Measurements from ENCODE around the gene FAM98B.

The FAM98B gene

DNA sequence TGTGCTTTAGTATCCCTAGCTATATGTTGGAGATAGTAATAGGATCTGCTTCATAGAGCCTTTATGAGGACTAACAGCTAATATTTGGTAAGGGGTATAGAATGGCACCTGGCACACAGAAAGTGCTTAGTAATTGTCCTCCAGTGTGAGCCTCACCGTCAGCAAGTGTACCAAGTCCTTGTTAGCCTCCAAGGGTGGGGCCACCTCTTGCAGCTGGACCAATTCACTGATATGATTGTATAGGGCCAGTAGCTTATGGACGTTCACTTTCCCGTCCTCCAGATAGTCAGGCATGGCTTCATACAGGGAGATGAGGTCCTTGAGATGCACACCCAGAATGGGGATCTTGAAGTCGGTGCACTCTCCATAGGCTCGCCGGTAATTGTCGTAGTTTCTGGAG lies 53.6 kb downstream of the FAM98B start:
- FAIRE-seq, result no peak
- no peak for DNase-seq (ENCODE audit: low spot score)

DNA sequence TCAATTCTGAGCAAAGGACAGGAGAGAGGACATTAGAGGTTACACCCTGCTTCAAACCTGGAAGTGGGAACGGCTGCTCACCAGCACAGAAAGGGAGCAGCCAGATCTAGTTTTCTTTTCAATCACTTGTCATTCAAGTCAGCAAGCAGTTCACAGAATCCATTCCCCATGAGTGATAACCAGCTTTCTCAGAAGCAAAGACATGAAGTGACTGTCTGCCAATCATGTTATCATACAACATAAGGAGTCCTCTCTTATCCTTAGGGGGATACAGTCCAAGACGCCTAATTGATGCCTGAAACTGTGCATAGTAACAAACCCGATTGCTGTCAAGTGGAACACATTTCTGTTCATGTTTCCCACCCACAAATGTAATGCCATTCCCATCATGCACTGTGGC lies 54.7 kb downstream of the FAM98B start:
- no peak for DNase-seq (ENCODE audit: low spot score)
- no peak for FAIRE-seq

DNA sequence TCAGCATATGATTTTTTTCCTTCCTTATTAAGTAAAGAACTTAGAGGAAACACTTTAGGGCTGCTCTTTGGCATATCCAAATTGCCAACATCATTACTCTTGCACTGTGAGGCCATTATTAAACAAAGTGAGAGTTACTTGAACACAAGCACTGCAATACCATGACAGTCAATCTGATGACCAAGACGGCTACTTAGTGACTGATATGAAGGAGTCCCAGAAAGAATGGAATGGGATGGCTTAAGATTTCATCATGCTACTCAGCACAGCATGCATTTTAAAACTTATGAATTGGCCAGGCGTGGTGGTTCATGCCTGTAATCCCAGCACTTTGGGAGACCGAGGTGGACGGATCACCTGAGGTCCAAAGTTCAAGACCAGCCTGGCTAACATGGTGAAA lies 55.2 kb downstream of the FAM98B start:
- FAIRE-seq (no peak), DNase-seq (ENCODE audit: low spot score) (no peak)

DNA sequence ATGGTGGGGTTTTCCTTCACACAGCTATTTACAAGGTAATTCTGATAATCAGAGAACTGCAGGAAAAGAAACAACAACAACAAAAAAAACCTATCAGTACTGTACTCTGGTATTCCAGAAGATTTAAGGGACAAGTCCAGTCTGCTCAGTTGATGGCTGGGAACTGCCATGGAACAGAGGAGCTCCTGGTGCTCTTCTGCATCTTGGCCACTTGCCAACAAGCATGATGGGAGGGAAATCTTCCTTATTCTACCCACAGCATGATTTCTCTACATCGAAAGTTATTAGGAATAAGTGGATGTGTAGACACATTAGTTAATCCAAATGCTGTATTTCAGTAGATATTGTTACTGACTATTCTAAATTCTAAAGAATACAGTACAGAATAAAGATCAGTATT lies 59.0 kb downstream of the FAM98B start:
- DNase-seq (ENCODE audit: low spot score), result no peak
- FAIRE-seq, result no peak

DNA sequence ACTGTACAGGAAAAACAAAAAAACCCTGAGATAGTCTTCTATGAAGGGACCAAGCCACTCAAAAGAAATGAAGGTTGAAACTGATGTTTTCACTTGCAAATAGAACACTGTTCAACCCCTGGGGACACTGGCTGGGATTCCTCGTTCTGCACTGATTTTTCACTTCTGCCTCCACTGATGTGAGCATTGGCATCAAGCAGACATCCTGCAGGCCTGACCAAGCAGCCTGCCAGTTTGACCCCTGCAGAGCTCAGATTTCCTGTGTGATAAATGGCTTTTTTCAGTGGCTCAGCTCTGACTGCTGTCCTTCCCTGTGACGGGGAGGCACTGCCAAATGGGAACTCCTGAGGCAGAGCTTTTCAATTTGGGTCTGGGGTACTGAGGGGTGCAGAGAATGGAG lies 60.7 kb downstream of the FAM98B start:
- FAIRE-seq (no peak), DNase-seq (ENCODE audit: low spot score) (no peak)

DNA sequence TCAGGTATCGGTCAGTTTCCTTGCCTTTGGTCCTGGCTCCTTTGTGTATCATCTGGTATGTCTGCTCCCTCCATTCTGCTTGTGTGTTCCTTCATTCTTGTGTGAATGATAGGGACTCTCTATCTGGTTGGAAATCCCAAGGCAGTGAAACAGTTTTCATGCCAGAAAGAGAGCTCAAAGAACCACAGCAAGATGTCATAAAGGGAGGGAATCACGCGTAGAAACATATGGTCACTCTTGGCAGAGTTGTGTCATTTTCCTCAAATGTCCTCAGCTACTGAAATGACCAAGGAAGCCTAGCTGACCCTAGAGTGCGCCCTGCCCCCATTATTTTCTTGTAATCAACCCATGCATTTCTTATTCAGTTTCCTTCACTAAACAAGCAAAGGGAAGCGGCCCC lies 62.7 kb downstream of the FAM98B start:
- DNase-seq (ENCODE audit: low spot score) (no peak), FAIRE-seq (no peak)

DNA sequence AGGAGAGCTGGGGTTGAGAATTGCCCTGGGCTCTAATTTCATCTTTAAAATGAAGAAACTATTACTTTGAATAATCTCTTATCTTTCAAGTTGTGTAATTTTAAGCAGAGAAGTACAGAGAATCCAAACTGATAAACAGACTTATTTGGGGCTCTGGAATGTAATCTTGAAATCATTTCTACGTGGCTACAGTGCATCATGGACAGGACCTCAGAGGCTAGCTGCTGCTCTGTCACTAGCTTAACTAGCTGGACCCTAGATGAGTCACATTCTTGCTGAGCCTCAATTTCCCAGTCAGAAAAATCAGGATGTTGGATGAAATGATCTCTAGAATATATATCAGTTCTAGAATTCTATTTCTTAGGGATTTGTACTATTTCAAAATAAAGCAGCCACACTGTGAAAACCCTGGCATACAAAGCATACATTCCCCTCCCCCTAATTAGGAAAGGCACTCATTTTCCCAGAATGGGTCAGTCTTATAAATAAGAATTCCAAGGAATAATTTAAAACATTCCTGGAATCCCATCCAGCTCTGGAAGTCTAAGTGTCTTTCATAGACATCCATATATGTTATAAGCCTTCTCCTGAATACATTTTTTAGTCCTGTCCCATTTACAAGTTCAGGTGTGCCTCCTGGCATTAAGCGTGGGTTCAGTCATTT lies 63.5 kb downstream of the FAM98B start:
- no peak for FAIRE-seq
- no peak for DNase-seq (ENCODE audit: low spot score)

DNA sequence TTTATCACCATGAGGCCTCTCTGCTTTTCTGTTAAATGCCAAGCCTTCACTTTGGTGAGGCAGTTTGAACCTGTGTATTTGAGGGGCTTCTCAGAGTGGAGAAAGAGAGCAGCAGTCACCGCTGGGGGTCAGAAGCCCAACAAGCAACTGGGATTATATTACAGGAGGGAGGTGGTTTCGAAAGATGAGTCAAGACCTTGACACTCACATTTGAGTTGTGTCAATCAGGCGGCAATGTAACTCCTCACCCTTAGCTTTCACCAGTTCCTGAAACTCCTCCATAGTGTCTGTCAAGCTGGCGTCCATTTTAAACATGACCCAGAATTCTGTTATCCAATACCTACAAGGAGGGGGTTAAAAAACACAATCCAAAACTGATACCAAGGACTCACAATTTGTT lies 64.2 kb downstream of the FAM98B start:
- FAIRE-seq, result no peak
- DNase-seq (ENCODE audit: low spot score), result no peak

DNA sequence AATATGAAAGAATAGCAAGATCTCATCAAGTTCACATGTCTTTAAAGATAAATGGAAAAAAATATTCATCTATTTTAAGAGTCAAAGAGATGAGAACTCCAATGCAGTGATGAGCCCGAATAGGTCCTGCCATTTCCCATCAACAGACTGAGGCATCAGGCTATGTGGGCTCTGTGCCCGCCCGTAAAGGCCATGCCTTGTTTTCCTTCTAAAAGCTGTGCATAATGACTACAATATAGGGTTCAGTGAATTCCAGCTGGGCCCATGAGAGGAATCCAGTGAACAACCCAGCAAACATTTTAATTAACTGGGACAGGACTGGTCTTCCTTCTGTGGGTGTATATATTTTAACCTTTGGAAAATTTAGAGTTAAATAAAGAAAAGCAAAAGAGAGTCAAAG lies 66.1 kb downstream of the FAM98B start:
- FAIRE-seq, result no peak
- DNase-seq (ENCODE audit: low spot score), result no peak

DNA sequence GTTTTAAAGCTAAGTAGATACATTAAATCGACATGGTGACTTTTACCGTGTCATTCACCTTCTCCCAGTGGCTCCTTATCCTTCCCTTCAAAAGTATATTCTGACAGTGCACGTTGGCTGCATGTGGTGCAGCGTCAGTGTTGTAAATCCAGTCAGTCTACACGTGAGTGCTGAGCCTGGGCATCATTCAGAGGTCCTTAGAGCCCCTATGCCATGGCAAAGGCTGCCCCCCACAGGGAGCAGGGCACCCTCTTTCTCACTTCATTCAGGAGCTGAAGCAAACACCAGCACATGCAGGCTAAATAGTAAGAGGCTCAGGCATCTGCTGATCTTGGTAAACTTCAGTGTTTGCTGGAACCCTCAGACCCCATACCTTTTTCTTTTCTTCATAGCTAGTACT lies 67.4 kb downstream of the FAM98B start:
- FAIRE-seq (no peak), DNase-seq (ENCODE audit: low spot score) (no peak)

DNA sequence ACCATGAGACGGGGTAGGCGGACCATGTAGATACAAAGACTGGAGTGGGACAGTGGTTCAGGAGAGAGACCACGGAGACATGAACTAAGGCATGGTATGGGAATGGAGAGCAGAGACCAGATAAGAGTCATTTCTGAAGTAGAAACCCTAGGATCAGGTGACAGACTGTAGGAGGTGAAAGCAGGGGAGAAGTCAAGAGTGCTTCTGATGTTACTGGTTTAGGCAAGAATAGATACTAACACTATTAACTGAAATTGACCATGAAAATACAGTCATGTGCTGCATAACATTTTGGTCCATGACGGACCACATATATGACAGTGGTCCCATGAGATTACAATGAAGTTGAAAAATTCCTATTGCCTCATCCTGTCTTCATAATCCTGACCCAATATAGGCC lies 69.0 kb downstream of the FAM98B start:
- DNase-seq (ENCODE audit: low spot score), result no peak
- FAIRE-seq, result no peak

DNA sequence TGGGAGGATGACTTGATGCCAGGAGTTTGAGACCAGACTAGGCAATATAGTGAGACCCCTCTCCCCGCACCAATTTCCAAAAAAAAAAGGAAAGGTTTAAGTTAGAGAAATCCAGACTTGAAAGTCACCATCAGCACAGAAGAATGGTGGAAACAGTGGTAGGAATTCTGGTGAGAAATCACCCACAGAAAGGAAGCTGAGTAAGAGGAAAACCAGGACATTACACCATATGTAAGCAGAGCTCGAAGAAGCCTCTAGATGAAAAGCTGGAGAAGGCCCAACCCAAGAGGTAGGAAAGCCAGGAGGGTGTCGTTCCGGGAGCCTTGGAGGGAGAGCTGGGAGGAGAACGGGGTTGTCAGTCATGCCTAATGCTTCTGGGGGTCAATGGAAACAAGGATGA lies 70.2 kb downstream of the FAM98B start:
- FAIRE-seq (no peak), DNase-seq (ENCODE audit: low spot score) (no peak)

DNA sequence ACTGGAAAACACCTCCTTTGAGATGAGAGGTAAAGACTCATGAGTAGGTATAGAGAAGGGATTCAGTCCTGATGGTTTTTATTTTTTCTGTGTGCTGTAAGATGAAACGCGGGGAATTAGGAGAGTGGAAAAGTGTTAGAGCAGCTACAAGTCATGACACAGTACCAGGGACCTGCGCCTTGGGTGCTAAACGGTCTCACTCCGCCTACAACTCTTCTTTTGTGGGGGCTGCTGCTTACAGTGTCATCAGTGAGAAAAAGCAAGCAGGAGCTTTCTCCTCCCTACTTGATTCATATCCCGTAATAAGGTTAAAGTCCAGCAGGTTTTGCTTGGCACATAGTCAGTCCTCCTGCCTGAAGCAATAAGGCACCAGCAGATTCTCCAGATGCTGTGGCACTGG lies 71.6 kb downstream of the FAM98B start:
- FAIRE-seq (no peak), DNase-seq (ENCODE audit: low spot score) (no peak)

DNA sequence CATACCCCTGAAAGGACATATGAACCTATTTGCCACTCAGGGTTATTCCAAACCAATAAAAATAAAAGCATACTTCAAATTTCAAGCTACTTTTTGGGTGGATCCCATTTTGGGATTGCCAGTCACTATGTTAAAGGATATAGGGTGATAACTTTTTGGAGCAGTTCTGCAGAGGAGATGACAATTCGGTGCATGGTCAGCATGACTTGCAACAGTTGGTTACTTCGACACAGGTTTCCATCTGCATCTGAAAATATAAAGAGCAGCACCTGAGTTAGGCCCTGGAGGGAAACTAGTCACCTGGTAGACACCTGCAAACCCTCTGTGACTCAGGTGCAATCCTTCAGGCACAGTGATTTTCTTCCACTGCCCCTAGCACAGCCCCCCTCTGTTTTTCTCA lies 72.2 kb downstream of the FAM98B start:
- FAIRE-seq, result no peak

DNA sequence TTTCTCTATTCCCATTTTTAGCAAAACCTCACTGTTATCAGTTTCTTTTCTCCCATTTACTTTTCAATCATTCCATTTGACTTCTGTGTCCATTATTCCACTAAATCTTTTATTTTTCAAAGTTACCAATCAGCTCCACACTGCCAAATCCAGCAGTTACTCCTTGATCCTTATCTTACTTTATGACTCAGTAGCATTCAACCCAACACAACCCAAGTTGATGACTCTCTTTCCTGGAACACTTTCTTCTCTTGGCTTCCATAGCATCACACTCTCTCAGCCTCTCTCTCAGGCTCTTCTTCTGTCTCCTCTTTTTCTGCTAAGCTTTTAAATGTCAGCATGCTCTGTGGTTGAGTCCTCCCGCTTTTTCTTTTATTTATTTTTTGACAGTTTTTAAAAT lies 74.4 kb downstream of the FAM98B start:
- DNase-seq (ENCODE audit: low spot score) (no peak), FAIRE-seq (no peak)

More for the DNA sequence above, 72.2 kb downstream of the FAM98B start:
- DNase-seq (ENCODE audit: low spot score), result no peak

DNA sequence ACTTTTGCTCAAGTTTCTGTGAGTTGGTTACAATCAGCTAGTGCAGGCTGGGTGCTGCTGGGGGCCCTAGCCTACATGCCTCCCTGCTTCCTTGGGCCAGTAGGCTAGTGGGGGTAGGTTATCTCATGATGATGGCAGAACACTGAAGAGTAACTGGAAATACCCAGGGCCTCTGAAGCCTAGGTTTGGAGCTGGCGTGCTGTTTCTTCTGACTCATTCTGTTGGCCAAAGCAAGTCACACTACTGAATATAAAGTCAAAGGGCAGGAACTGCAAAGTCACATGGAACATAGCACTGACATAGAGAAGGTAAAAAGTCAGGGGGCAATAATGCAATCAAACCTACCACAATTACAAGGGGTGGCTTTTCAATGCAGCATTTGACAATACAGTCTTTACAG lies 76.2 kb downstream of the FAM98B start:
- DNase-seq (ENCODE audit: low spot score), result no peak

DNA sequence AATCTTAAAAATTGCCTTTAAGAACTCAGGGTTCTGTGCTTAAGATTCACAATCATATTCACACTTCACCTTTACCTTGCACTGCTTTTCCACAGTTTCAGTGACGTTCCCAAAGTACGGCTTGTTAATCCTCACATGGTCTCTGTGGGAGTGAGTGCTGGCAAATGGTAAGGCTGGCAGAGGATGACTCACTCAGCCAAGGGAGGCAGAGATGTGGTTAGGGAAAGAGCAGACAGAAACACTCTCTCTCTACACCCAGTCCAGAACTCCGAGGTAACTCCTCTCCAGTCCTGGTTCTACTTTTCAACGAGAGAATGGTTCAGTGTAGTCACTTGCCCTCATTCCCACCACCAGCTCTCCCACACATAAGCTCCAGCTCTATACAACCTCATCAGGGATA lies 77.6 kb downstream of the FAM98B start:
- peak; percentile 59 for FAIRE-seq
- DNase-seq (ENCODE audit: low spot score), result peak; percentile 79

More for the DNA sequence above, 76.2 kb downstream of the FAM98B start:
- no peak for FAIRE-seq

DNA sequence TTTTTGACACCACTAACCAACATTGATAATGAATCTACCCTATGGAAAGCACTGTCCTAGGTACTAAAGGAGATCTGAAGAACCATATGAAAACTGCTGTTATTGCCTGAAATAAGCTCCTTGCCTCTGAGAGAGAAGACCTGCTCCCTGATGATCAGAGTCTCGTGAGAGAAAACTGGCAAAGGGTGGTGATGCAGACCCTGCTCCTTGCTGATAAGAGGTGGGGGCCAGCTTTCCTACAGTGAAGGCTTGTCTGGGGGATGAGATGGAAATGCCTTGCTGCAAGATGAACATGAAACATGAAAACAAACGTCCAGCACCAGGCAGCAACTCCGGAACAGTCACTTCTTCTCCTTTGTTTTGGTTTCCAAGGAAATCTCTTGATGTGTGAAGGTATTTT lies 78.8 kb downstream of the FAM98B start:
- no peak for FAIRE-seq
- DNase-seq (ENCODE audit: low spot score), result no peak

DNA sequence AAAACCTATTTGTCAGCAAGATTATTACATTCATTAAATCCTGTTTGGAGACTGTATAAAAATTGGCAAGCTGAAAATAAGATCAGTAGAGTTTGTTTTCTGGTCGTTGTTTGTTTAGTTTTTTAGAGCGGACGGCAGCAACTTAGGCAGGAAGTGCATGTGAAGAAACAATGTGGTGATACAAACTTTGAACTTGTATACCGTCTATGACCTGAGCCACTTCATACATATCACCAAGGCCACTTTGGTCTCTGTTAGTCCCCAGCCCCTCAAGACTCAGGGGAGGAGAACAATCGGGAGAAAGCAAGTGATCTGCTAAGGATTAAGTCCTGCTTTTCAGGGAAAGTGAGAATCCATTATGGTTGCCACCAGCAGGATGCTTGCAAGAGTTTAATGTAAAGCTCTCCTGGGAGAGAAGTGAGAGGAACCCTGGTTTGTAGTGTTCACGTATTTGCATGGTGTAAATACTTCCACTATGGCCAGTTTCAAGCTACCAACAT lies 79.5 kb downstream of the FAM98B start:
- FAIRE-seq, result no peak
- DNase-seq (ENCODE audit: low spot score), result no peak

DNA sequence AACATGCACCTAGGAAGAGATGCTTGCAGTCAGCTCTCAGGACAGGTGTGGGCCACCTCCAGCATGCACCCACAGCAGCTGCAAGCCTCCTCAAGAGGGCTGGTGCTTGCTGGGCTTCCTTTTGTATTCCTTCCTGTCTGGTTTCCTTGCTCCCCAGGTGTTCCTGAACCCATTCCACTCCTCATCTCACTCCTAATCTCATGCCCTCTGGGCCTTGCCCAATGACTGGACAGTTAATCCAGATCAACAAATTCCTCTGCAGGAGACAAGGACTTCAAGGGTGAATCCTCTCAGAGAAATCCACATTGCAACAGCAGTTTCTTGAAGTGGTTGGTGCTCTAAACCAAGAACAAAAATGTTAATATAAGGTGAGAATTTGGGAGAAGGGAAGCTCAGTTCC lies 80.0 kb downstream of the FAM98B start:
- DNase-seq (ENCODE audit: low spot score) (no peak), FAIRE-seq (no peak)

DNA sequence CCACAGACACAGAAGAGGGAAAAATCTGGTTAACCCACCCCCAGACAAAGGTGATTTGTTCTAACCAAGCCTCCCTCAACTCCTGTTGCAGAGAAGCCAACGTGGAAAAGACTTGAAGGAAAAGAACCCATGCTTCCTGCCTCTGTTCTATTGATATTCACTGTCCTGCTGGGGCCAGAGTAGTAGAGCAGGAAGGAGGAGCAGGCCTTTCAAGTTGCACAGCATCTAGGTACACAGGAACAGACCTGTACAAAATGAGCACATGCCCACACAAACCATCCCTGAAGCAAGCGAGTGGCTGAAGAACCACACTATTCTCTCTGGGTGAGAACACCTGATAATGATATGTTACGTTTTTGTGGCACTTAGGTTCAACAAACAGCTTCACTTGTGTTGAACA lies 80.8 kb downstream of the FAM98B start:
- no peak for FAIRE-seq
- no peak for DNase-seq (ENCODE audit: low spot score)

DNA sequence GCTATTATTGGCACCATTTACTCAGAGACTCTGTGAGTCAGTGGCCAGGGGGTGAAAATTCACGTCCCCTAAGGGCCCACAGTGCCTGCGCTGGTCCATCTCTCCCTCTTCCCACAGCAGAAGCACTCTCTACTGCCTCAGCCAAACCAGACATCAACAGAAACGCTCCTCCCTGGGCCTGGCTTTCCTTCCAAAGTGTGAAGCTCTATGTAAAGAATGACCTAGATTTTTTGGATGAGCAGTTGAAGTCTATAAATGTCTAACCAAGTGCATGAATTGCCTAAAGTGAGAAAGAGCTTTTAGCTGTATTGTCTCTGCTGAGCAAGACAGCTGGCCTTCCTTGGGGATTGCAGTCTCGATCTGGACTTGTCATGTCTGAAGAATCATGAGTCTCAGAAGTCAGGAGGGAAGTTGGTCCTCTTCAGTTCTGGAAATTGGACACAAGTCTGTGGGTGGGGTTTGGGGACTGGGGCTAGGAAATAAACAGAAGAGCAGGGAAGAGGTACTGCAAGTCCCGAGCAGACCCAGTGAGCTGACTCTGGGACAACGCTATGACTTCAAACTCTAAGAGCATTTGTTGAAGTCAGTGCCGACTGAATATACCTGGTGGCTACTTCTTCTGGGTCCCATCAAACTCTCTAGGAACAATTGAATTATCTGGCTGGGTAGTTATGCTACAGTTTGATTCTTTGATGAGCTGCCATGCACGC lies 81.7 kb downstream of the FAM98B start:
- no peak for FAIRE-seq

DNA sequence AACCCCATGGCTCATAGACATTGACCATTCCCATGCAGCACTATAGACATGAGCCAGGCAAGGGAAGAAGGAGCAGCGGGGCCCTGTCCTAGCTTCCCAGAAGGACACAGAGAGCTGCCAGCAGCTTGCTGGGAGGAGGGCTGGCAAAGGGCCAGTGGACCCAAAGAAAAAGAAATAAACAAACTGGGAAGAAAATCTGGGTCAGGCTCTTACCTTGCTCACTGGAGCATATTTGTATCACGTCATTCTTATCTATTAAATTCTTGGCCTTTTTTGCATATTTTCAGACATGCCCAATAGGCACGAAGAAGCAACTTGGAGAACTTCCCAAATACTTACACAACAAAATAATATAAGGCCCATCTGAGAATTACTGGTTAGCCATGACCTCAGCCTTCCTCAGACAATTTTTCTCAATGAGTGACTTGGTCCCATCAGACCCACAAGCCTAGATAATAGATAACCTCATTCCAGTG lies 82.3 kb downstream of the FAM98B start:
- FAIRE-seq, result no peak

More for the DNA sequence above, 81.7 kb downstream of the FAM98B start:
- DNase-seq (ENCODE audit: low spot score), result no peak

More for the DNA sequence above, 82.3 kb downstream of the FAM98B start:
- no peak for DNase-seq (ENCODE audit: low spot score)
